HepG2 (cell line): ENCODE data around the gene GNAZ. TPM values are rescaled to one million over a fixed set of nuclear protein-coding genes. Genes with fewer than 3 reads are reported as not detected.

ENCODE experiments used
- BORCS8-MEF2B ChIP-seq: sonication (generic); formaldehyde crosslinking; IDR thresholded peaks from 2 replicates; pipeline ENCODE4 v1.8.0; 2022; ENCODE audit warnings: mild to moderate bottlenecking, missing genetic modification reagents
- CENPX ChIP-seq: sonication (generic); formaldehyde crosslinking; IDR thresholded peaks from 2 replicates; pipeline ENCODE4 v1.9.0; 2021; ENCODE audit warnings: mild to moderate bottlenecking, missing genetic modification reagents, moderate library complexity
- GFI1 ChIP-seq: sonication (generic); formaldehyde crosslinking; IDR thresholded peaks from 2 replicates; pipeline ENCODE4 v1.5.0; 2020; ENCODE audit warnings: missing genetic modification reagents, mild to moderate bottlenecking, borderline replicate concordance
- JUNB ChIP-seq: sonication (generic); formaldehyde crosslinking; IDR thresholded peaks from 2 replicates; pipeline ENCODE4 v1.8.0; 2022; ENCODE audit warnings: missing genetic modification reagents, mild to moderate bottlenecking, borderline replicate concordance
- KDM5B ChIP-seq: sonication (generic); formaldehyde crosslinking; IDR thresholded peaks from 2 replicates; pipeline ENCODE4 v1.4.0; 2020; ENCODE audit warnings: missing genetic modification reagents, mild to moderate bottlenecking, borderline replicate concordance
- NAIF1 ChIP-seq: sonication (generic); formaldehyde crosslinking; IDR thresholded peaks from 2 replicates; pipeline ENCODE4 v1.5.0; 2020; ENCODE audit warnings: mild to moderate bottlenecking, missing genetic modification reagents, borderline replicate concordance
- NFKBIZ ChIP-seq: IDR thresholded peaks from 2 replicates; pipeline ENCODE4 v1.6.1; 2018; ENCODE audit warnings: missing genetic modification reagents, missing compliant biosample characterization
- NR3C1 ChIP-seq: sonication (generic); formaldehyde crosslinking; IDR thresholded peaks from 2 replicates; pipeline ENCODE4 v1.4.0; 2020; ENCODE audit warnings: missing genetic modification reagents
- SKI ChIP-seq: fragments of 450-650 bp; IDR thresholded peaks from one replicate; pipeline ENCODE4 v1.6.1; 2018; ENCODE audit warnings: mild to moderate bottlenecking; ENCODE audit not compliant: partially characterized antibody
- ZBTB7B ChIP-seq: sonication (generic); formaldehyde crosslinking; IDR thresholded peaks from 2 replicates; pipeline ENCODE4 v1.4.0; 2020; ENCODE audit warnings: missing genetic modification reagents
- ZKSCAN5 ChIP-seq: sonication (generic); formaldehyde crosslinking; IDR thresholded peaks from 2 replicates; pipeline ENCODE4 v1.5.1; 2020; ENCODE audit warnings: mild to moderate bottlenecking, missing genetic modification reagents
- ZNF180 ChIP-seq: sonication (generic); formaldehyde crosslinking; IDR thresholded peaks from 2 replicates; pipeline ENCODE4 v1.4.0; 2020; ENCODE audit warnings: low read depth, missing genetic modification reagents, borderline replicate concordance
- ZNF205 ChIP-seq: IDR thresholded peaks from 2 replicates; pipeline ENCODE4 v1.6.1; 2018; ENCODE audit warnings: missing biosample characterization, missing genetic modification reagents
- polyA plus RNA-seq, 8 experiments: library from polyadenylated mRNA; depleted of rRNA in 3 of 8; stranded (reverse) in 7 of 8; unstranded in 1 of 8; fragments of >200 nt; fragmentation: Illumina TruSeq in 4 of 8; extraction: Trizol in 4 of 8; gene quantifications; 2 replicates each; pipeline versions ENCODE4 v1.2.1 to v1.2.3, GENCODE V29; 2011 to 2016; ENCODE audit warnings: low read depth in 4 of 8, missing spikeins in 1 of 8, mixed read lengths in 1 of 8; ENCODE audit not compliant: insufficient read depth in 1 of 8
- total RNA-seq, 5 experiments: library from RNA; depleted of rRNA; stranded (reverse); fragments of >200 nt; fragmentation: Illumina TruSeq; extraction: Trizol; gene quantifications; 2 replicates each; pipeline ENCODE4 v1.2.3, GENCODE V29; 2016; ENCODE audit warnings: low read depth in 1 of 5
- TF ChIP-seq, protein P1 (sequence below): sonication (generic); formaldehyde crosslinking; IDR thresholded peaks from 2 replicates; pipeline ENCODE4 v1.8.1; 2023; ENCODE audit warnings: mild to moderate bottlenecking, inconsistent platforms, moderate library complexity, missing genetic modification reagents, borderline replicate concordance
- TF ChIP-seq, protein P2 (sequence below), 2 experiments: sonication (generic) in 1 of 2; formaldehyde crosslinking in 1 of 2; IDR thresholded peaks; 2 replicates each; pipeline versions ENCODE4 v1.4.0 to v1.6.1; 2018 to 2020; ENCODE audit warnings: missing genetic modification reagents in 2 of 2, borderline replicate concordance in 1 of 2, low read depth in 1 of 2, mild to moderate bottlenecking in 1 of 2, missing biosample characterization in 1 of 2
- TF ChIP-seq, protein P3 (sequence below): sonication (generic); formaldehyde crosslinking; IDR thresholded peaks from 2 replicates; pipeline ENCODE4 v1.4.0; 2020; ENCODE audit warnings: mild to moderate bottlenecking, missing genetic modification reagents
- TF ChIP-seq, protein P4 (sequence below): sonication (generic); formaldehyde crosslinking; IDR thresholded peaks from 2 replicates; pipeline ENCODE4 v1.4.0; 2020; ENCODE audit warnings: missing genetic modification reagents, borderline replicate concordance
- TF ChIP-seq, protein P5 (sequence below): IDR thresholded peaks from 2 replicates; pipeline ENCODE4 v1.6.1; 2016

GNAZ gene
- total and polyA plus RNA-seq, 2 of the 13 experiments (the other 11 are each of a cell fraction or from before 2014, with no cell fraction given): 11.4 to 22.3 TPM

DNA sequence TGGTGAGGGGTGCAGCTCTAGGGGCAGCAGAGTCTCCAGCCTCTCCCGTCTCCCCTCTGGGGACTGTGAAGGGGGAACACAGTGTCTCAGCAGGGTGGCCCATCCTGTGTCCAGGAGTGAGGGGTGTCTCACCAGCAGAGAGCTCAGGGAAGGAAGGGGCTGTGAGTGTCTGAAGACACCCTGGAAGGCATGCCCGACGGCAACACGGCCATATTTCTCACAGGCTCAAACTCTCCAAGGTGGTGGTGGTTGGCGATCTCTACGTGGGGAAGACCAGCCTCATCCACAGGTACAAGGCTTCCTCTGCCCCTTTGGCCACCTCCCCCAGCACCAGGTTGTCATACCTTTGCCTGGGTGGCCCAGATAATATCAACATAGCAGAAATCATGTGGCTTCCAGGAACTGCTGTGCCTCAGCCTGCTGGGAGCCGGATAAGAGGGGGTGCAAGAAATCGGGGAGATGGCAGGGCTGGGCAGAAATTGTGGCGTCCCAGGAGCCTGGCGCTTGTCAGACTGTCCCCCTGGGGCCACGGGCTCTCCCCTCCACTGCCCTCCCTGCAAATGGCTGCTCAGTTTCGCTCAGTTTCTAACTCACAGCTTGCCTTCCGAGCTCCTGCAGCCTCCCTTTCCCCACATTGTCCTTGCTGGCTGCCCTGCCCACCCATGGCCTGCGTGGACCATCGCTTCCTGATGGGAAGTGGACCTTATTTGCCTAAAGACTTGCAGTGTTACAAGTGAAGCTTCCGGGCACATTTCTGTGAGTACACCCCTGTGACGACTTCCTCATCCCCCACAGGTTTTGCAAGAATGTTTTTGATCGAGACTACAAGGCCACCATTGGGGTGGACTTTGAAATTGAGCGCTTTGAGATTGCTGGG, 82.2 kb downstream of the GNAZ start (continued):
- TF ChIP-seq, protein P1, sequence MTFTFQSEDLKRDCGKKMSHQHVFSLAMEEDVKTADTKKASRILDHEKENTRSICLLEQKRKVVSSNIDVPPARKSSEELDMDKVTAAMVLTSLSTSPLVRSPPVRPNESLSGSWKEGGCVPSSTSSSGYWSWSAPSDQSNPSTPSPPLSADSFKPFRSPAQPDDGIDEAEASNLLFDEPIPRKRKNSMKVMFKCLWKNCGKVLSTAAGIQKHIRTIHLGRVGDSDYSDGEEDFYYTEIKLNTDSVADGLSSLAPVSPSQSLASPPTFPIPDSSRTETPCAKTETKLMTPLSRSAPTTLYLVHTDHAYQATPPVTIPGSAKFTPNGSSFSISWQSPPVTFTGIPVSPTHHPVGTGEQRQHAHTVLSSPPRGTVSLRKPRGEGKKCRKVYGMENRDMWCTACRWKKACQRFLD (CRISPR knock-in tag): no peak
- TF ChIP-seq, protein P2, sequence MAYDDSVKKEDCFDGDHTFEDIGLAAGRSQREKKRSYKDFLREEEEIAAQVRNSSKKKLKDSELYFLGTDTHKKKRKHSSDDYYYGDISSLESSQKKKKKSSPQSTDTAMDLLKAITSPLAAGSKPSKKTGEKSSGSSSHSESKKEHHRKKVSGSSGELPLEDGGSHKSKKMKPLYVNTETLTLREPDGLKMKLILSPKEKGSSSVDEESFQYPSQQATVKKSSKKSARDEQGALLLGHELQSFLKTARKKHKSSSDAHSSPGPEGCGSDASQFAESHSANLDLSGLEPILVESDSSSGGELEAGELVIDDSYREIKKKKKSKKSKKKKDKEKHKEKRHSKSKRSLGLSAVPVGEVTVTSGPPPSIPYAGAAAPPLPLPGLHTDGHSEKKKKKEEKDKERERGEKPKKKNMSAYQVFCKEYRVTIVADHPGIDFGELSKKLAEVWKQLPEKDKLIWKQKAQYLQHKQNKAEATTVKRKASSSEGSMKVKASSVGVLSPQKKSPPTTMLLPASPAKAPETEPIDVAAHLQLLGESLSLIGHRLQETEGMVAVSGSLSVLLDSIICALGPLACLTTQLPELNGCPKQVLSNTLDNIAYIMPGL (CRISPR knock-in tag; IDR thresholded peaks at IDR 0.05; ENCODE audit: borderline replicate concordance in 1 of 2, low read depth in 1 of 2): peak in 1 of 2 experiments; percentile 30; a peak in 1 of 4 replicates
- TF ChIP-seq NFKBIZ (CRISPR knock-in tag) (no peak), KDM5B (CRISPR knock-in tag) (peak; percentile 54; the same call in 1 of the 2 replicates), ZKSCAN5 (CRISPR knock-in tag) (no peak), GFI1 (no peak), ZNF180 (CRISPR knock-in tag) (no peak), CENPX (CRISPR knock-in tag) (no peak), ZNF205 (CRISPR knock-in tag) (peak; percentile 97), NAIF1 (CRISPR knock-in tag) (no peak), JUNB (no peak), SKI (no peak), NR3C1 (CRISPR knock-in tag) (no peak), BORCS8-MEF2B (CRISPR knock-in tag) (no peak), ZBTB7B (CRISPR knock-in tag) (peak; percentile 75)
- TF ChIP-seq, protein P3, sequence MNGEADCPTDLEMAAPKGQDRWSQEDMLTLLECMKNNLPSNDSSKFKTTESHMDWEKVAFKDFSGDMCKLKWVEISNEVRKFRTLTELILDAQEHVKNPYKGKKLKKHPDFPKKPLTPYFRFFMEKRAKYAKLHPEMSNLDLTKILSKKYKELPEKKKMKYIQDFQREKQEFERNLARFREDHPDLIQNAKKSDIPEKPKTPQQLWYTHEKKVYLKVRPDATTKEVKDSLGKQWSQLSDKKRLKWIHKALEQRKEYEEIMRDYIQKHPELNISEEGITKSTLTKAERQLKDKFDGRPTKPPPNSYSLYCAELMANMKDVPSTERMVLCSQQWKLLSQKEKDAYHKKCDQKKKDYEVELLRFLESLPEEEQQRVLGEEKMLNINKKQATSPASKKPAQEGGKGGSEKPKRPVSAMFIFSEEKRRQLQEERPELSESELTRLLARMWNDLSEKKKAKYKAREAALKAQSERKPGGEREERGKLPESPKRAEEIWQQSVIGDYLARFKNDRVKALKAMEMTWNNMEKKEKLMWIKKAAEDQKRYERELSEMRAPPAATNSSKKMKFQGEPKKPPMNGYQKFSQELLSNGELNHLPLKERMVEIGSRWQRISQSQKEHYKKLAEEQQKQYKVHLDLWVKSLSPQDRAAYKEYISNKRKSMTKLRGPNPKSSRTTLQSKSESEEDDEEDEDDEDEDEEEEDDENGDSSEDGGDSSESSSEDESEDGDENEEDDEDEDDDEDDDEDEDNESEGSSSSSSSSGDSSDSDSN (CRISPR knock-in tag): 0 out of 2 replicates have a peak, but pooled peaks have one; percentile 43
- TF ChIP-seq, protein P4, sequence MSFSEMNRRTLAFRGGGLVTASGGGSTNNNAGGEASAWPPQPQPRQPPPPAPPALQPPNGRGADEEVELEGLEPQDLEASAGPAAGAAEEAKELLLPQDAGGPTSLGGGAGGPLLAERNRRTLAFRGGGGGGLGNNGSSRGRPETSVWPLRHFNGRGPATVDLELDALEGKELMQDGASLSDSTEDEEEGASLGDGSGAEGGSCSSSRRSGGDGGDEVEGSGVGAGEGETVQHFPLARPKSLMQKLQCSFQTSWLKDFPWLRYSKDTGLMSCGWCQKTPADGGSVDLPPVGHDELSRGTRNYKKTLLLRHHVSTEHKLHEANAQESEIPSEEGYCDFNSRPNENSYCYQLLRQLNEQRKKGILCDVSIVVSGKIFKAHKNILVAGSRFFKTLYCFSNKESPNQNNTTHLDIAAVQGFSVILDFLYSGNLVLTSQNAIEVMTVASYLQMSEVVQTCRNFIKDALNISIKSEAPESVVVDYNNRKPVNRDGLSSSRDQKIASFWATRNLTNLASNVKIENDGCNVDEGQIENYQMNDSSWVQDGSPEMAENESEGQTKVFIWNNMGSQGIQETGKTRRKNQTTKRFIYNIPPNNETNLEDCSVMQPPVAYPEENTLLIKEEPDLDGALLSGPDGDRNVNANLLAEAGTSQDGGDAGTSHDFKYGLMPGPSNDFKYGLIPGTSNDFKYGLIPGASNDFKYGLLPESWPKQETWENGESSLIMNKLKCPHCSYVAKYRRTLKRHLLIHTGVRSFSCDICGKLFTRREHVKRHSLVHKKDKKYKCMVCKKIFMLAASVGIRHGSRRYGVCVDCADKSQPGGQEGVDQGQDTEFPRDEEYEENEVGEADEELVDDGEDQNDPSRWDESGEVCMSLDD (CRISPR knock-in tag): no peak
- TF ChIP-seq, protein P5, sequence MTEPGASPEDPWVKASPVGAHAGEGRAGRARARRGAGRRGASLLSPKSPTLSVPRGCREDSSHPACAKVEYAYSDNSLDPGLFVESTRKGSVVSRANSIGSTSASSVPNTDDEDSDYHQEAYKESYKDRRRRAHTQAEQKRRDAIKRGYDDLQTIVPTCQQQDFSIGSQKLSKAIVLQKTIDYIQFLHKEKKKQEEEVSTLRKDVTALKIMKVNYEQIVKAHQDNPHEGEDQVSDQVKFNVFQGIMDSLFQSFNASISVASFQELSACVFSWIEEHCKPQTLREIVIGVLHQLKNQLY (CRISPR knock-in tag): peak; percentile 79
